Measurements from ENCODE around the gene GALNT2.

Gene GALNT2

GRCh38 chr1:230072866-230073265, 5.8 kb downstream of the GALNT2 start:
- H3K9me3 ChIP-seq (ENCODE audit: control insufficient read depth, insufficient read depth, low read length): no peaks in the 10 kb centered on the region
- peaks cover 29% of the 10 kb centered on the region for H3K4me1 ChIP-seq (ENCODE audit: control insufficient read depth, insufficient read depth, low read length)
- H3K27me3 ChIP-seq (ENCODE audit: control insufficient read depth, insufficient read depth, low read length): peaks cover 14% of the 10 kb centered on the region
- no peaks in the 10 kb centered on the region for H3K36me3 ChIP-seq (ENCODE audit: control insufficient read depth, insufficient read depth, low read length)
- no peak overlapping the region for H3K4me3 ChIP-seq (ENCODE audit: low read depth, low read length)
- no peak overlapping the region for H3K27ac ChIP-seq (ENCODE audit: low read depth, low read length)
- no peak overlapping the region for H3K9ac ChIP-seq (ENCODE audit: low read depth, low read length)

GRCh38 chr1:230073371-230074035, 6.5 kb downstream of the GALNT2 start:
- no peaks in the 10 kb centered on the region for H3K36me3 ChIP-seq (ENCODE audit: control insufficient read depth, insufficient read depth, low read length)
- H3K27me3 ChIP-seq (ENCODE audit: control insufficient read depth, insufficient read depth, low read length): peaks cover 9% of the 10 kb centered on the region
- no peak overlapping the region for H3K27ac ChIP-seq (ENCODE audit: low read depth, low read length)
- H3K4me3 ChIP-seq (ENCODE audit: low read depth, low read length): no peak overlapping the region
- peaks cover 30% of the 10 kb centered on the region for H3K4me1 ChIP-seq (ENCODE audit: control insufficient read depth, insufficient read depth, low read length)
- no peaks in the 10 kb centered on the region for H3K9me3 ChIP-seq (ENCODE audit: control insufficient read depth, insufficient read depth, low read length)
- H3K9ac ChIP-seq (ENCODE audit: low read depth, low read length): no peak overlapping the region

GRCh38 chr1:230074270-230074669, 7.2 kb downstream of the GALNT2 start:
- H3K9me3 ChIP-seq (ENCODE audit: control insufficient read depth, insufficient read depth, low read length): no peaks in the 10 kb centered on the region
- peaks cover under 1% of the 10 kb centered on the region; the same call in 1 of the 2 replicates for H3K27me3 ChIP-seq (ENCODE audit: control insufficient read depth, insufficient read depth, low read length)
- no peak overlapping the region for H3K9ac ChIP-seq (ENCODE audit: low read depth, low read length)
- peaks cover 22% of the 10 kb centered on the region; the same call in 1 of the 2 replicates for H3K4me1 ChIP-seq (ENCODE audit: control insufficient read depth, insufficient read depth, low read length)
- H3K36me3 ChIP-seq (ENCODE audit: control insufficient read depth, insufficient read depth, low read length): no peaks in the 10 kb centered on the region
- no peak overlapping the region for H3K4me3 ChIP-seq (ENCODE audit: low read depth, low read length)
- no peak overlapping the region for H3K27ac ChIP-seq (ENCODE audit: low read depth, low read length)

GRCh38 chr1:230074762-230075161, 7.7 kb downstream of the GALNT2 start:
- Histone ChIP-seq H3K9me3 (ENCODE audit: control insufficient read depth, insufficient read depth, low read length) (no peaks in the 10 kb centered on the region), H3K27ac (ENCODE audit: low read depth, low read length) (no peak overlapping the region), H3K4me1 (ENCODE audit: control insufficient read depth, insufficient read depth, low read length) (peaks cover 21% of the 10 kb centered on the region; the same call in 1 of the 2 replicates), H3K9ac (ENCODE audit: low read depth, low read length) (no peak overlapping the region), H3K36me3 (ENCODE audit: control insufficient read depth, insufficient read depth, low read length) (no peaks in the 10 kb centered on the region), H3K4me3 (ENCODE audit: low read depth, low read length) (no peak overlapping the region), H3K27me3 (ENCODE audit: control insufficient read depth, insufficient read depth, low read length) (no peaks in the 10 kb centered on the region)

GRCh38 chr1:230076121-230076520, 9.1 kb downstream of the GALNT2 start:
- Histone ChIP-seq H3K27ac (ENCODE audit: low read depth, low read length) (no peak overlapping the region), H3K36me3 (ENCODE audit: control insufficient read depth, insufficient read depth, low read length) (no peaks in the 10 kb centered on the region), H3K9ac (ENCODE audit: low read depth, low read length) (no peak overlapping the region), H3K27me3 (ENCODE audit: control insufficient read depth, insufficient read depth, low read length) (no peaks in the 10 kb centered on the region), H3K9me3 (ENCODE audit: control insufficient read depth, insufficient read depth, low read length) (no peaks in the 10 kb centered on the region), H3K4me3 (ENCODE audit: low read depth, low read length) (no peak overlapping the region), H3K4me1 (ENCODE audit: control insufficient read depth, insufficient read depth, low read length) (peaks cover 18% of the 10 kb centered on the region; the same call in 1 of the 2 replicates)

GRCh38 chr1:230077011-230077410, 10.0 kb downstream of the GALNT2 start:
- no peak overlapping the region for H3K27ac ChIP-seq (ENCODE audit: low read depth, low read length)
- no peak overlapping the region for H3K4me3 ChIP-seq (ENCODE audit: low read depth, low read length)
- no peaks in the 10 kb centered on the region for H3K9me3 ChIP-seq (ENCODE audit: control insufficient read depth, insufficient read depth, low read length)
- no peaks in the 10 kb centered on the region for H3K27me3 ChIP-seq (ENCODE audit: control insufficient read depth, insufficient read depth, low read length)
- H3K36me3 ChIP-seq (ENCODE audit: control insufficient read depth, insufficient read depth, low read length): no peaks in the 10 kb centered on the region
- peaks cover 18% of the 10 kb centered on the region; the same call in 1 of the 2 replicates for H3K4me1 ChIP-seq (ENCODE audit: control insufficient read depth, insufficient read depth, low read length)
- no peak overlapping the region for H3K9ac ChIP-seq (ENCODE audit: low read depth, low read length)

- Histone ChIP-seq H3K9me3 (ENCODE audit: control insufficient read depth, insufficient read depth, low read length) (0 out of 2 replicates have a peak, but pooled peaks cover 3% of the 10 kb centered on the region), H3K4me3 (ENCODE audit: low read depth, low read length) (no peak overlapping the region), H3K4me1 (ENCODE audit: control insufficient read depth, insufficient read depth, low read length) (peaks cover 18% of the 10 kb centered on the region; the same call in 1 of the 2 replicates), H3K9ac (ENCODE audit: low read depth, low read length) (no peak overlapping the region), H3K36me3 (ENCODE audit: control insufficient read depth, insufficient read depth, low read length) (no peaks in the 10 kb centered on the region), H3K27me3 (ENCODE audit: control insufficient read depth, insufficient read depth, low read length) (no peaks in the 10 kb centered on the region), H3K27ac (ENCODE audit: low read depth, low read length) (no peak overlapping the region)
Measured at GRCh38 chr1:230077436-230078213, 10.6 kb downstream of the GALNT2 start.

- Histone ChIP-seq H3K4me1 (ENCODE audit: control insufficient read depth, insufficient read depth, low read length) (peaks cover 14% of the 10 kb centered on the region), H3K9me3 (ENCODE audit: control insufficient read depth, insufficient read depth, low read length) (0 out of 2 replicates have a peak, but pooled peaks cover 5% of the 10 kb centered on the region), H3K36me3 (ENCODE audit: control insufficient read depth, insufficient read depth, low read length) (no peaks in the 10 kb centered on the region), H3K9ac (ENCODE audit: low read depth, low read length) (no peak overlapping the region), H3K4me3 (ENCODE audit: low read depth, low read length) (no peak overlapping the region), H3K27ac (ENCODE audit: low read depth, low read length) (no peak overlapping the region), H3K27me3 (ENCODE audit: control insufficient read depth, insufficient read depth, low read length) (no peaks in the 10 kb centered on the region)
Measured at GRCh38 chr1:230079199-230080024, 12.4 kb downstream of the GALNT2 start.

- Histone ChIP-seq H3K9me3 (ENCODE audit: control insufficient read depth, insufficient read depth, low read length) (0 out of 2 replicates have a peak, but pooled peaks cover 5% of the 10 kb centered on the region), H3K27ac (ENCODE audit: low read depth, low read length) (no peak overlapping the region), H3K4me3 (ENCODE audit: low read depth, low read length) (no peak overlapping the region), H3K4me1 (ENCODE audit: control insufficient read depth, insufficient read depth, low read length) (peaks cover 25% of the 10 kb centered on the region), H3K27me3 (ENCODE audit: control insufficient read depth, insufficient read depth, low read length) (no peaks in the 10 kb centered on the region), H3K36me3 (ENCODE audit: control insufficient read depth, insufficient read depth, low read length) (no peaks in the 10 kb centered on the region), H3K9ac (ENCODE audit: low read depth, low read length) (no peak overlapping the region)
Measured at GRCh38 chr1:230080822-230081221, 13.8 kb downstream of the GALNT2 start.

GRCh38 chr1:230081751-230082150, 14.7 kb downstream of the GALNT2 start:
- Histone ChIP-seq H3K27ac (ENCODE audit: low read depth, low read length) (no peak overlapping the region), H3K9me3 (ENCODE audit: control insufficient read depth, insufficient read depth, low read length) (0 out of 2 replicates have a peak, but pooled peaks cover 5% of the 10 kb centered on the region), H3K9ac (ENCODE audit: low read depth, low read length) (no peak overlapping the region), H3K4me1 (ENCODE audit: control insufficient read depth, insufficient read depth, low read length) (peaks cover 34% of the 10 kb centered on the region), H3K4me3 (ENCODE audit: low read depth, low read length) (no peak overlapping the region), H3K27me3 (ENCODE audit: control insufficient read depth, insufficient read depth, low read length) (no peaks in the 10 kb centered on the region), H3K36me3 (ENCODE audit: control insufficient read depth, insufficient read depth, low read length) (no peaks in the 10 kb centered on the region)
